22Rv1 (cell line): ENCODE data around the gene TPM3.

Experiments used
- ZFX ChIP-seq: fragments of 450-650 bp; IDR thresholded peaks from 2 replicates; pipeline ENCODE4 v1.6.1; 2017; ENCODE audit warnings: antibody characterized with exemption, borderline replicate concordance
- TF ChIP-seq, protein P1 (sequence below): fragments of 450-650 bp; IDR thresholded peaks from 2 replicates; pipeline ENCODE4 v1.5.1; 2017; ENCODE audit warnings: mild to moderate bottlenecking

DNA sequence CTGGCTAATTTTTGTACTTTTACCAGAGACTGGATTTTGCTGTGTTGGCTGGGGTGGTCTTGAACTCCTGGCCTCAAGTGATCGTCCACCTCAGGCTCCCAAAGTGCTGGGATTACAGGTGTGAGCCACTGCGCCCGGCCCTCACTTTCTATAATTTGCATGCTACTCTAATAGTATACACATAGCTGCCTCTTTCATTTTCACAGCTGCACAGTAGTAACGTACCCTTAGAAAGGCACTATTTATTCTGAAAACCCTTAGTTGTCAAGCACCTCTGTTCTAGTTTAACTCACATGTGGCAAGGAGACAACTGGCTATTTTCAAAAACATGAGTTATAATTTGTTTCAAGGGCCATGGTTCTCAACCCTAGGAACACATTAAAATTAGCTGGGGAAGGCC is 17.2 kb downstream of the TPM3 start:
- TF ChIP-seq, protein P1, sequence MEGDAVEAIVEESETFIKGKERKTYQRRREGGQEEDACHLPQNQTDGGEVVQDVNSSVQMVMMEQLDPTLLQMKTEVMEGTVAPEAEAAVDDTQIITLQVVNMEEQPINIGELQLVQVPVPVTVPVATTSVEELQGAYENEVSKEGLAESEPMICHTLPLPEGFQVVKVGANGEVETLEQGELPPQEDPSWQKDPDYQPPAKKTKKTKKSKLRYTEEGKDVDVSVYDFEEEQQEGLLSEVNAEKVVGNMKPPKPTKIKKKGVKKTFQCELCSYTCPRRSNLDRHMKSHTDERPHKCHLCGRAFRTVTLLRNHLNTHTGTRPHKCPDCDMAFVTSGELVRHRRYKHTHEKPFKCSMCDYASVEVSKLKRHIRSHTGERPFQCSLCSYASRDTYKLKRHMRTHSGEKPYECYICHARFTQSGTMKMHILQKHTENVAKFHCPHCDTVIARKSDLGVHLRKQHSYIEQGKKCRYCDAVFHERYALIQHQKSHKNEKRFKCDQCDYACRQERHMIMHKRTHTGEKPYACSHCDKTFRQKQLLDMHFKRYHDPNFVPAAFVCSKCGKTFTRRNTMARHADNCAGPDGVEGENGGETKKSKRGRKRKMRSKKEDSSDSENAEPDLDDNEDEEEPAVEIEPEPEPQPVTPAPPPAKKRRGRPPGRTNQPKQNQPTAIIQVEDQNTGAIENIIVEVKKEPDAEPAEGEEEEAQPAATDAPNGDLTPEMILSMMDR: no peak
- no peak for TF ChIP-seq ZFX
